ENCODE measurements around the gene VPS13A.
"Not testable (repeated sequence)": the region's sequence is repeated elsewhere in the genome, so short reads cannot be mapped to it uniquely, and the experiment has no call there.

The VPS13A gene

DNA sequence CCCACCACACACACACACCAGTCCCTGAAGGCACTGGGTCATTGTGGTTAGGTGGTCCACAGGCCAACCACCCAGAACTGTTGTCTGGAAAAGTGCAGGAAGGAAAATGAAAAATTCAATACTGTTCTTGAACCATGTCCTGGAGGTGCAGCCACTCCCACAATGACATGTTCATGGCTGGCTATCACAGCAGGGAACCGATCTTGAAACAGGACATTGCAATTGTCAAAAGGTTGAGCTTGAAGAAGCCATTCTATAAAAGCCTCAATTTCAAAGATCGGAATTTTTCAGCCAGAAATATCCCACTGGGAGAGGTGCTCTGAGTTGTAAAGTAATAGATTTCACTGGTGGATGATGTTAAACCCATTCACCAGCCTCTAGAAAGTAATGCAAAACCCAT, 252.6 kb downstream of the VPS13A start:
- no peak for DNase-seq

DNA sequence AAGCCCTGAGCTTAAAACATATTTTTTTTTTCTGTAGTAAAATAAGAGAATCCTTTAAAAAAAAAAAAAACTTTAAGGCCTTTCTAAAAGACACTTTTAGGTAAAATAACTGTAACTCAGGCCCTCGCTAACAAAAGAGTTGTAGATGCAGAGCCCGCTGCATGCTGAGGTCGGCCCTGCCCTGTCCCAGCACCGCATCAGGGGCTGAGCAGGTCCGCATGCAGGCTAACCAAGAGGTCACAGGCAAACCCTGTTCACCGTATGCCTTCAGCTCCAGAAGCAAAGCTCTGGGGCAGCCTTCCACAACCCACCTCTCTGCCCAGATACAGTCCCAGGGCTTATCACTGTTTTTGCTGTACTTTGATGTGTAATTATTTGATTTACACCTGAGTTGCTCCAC, 254.7 kb downstream of the VPS13A start:
- DNase-seq, result no peak

DNA sequence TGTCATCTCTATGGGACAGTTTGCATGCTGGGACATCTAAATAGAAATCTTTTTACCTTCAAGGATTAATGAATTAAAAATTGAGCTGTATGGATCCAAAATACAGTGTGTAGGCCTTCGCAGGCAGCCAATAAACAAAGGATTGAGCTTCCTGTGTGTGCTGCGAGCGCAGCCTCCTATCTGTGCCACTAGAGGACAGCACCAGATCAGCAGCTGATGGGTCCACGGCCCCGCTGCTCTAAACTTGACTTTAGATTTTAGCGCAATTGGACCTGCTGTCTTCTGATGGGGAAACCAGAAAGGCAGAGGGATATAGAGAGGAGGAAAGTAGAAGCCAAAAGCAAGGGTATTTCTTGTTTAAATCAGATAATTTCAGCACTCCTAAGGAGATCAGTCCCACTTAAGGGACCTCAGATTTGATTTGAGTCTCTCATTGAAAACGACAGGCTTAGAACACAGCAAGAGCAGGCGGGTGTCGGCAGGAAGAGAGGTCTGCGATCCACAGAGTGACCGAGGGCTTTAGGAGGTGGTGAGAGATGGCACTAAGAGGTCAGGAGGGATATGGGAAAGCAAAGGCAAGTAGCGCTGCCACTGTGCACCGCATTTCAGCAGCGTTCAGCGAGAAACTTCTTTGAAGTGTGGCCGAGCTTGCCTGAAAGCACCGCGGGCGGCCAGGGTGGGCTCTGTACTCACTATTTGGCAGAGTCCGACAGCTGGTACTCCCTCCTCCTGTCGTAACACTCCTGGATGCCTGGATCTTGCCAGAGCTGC, 256.5 kb downstream of the VPS13A start:
- peak; percentile 3 for DNase-seq

DNA sequence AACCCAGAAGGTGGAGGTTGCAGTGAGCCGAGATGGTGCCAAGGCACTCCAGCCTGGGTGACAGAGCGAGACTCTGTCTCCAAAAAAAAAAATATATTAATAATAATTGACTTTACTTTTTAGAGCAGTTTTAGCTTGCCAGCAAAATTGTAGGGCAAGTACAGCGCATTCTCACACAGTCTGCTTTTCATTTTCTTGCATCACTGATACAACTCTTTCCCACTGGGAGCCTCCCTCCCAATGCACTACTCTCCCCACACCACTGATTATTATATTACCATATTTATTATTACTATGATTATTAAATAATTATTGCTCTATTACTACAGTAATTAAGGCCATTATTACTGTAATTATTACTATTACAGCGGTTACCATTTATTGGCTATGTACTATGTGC, 257.9 kb downstream of the VPS13A start:
- DNase-seq, result no peak

DNA sequence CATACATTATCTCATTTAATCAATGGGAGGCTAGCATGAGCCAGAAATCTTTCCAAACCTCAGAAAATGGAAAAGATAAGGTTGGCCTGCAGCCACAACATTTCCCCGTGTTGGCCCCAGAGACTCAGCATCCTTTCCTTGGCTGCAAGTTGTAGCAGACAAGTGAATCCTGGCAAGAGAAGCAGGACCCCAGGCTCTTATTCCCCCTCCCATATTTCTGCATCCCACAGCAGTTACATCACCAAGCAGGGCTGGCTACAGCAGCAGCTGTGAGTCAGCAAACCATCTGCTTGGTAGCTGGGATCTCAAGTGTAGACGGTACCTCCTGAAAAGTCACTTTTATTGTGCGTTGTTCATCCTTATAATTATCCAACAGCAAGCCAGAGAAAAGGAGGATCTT, 258.4 kb downstream of the VPS13A start:
- no peak for DNase-seq

DNA sequence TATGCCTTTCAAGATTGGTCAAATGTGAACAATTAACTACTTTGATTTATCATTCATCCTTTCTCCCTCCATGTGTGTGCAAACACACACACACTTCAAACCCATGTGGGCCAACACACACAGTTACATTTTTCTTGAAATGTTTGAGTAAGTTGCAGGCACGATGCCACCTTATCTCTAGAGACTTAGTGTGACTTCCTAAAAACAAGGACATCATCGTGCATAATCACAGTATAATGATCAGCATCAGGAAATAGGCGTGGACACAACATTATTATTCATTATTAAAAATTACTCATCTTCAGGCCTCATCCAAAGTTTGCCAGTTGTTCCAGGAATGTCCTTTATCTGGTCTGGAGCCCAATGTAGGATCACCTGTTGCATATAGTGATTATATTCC, 261.3 kb downstream of the VPS13A start:
- no peak for DNase-seq

DNA sequence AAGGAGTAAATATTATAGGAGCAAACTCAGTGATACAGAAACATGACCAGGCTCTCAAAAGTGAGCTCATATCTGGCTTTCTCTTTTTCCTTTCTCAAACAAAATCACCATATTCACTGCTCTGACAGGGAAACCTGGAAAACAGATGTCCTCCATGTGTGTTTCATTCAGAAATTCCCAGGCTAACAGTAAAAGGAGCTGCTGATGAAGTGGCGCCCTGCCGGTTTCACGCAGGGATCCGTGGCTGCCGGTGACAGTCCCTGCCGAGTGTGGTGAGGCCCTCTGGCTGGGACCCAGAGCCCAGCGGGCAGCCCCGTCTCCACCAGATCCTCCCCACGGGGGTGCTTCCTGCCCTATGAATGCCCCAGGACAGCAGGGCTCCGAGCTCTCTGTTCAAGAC, 262.7 kb downstream of the VPS13A start:
- no peak for DNase-seq

DNA sequence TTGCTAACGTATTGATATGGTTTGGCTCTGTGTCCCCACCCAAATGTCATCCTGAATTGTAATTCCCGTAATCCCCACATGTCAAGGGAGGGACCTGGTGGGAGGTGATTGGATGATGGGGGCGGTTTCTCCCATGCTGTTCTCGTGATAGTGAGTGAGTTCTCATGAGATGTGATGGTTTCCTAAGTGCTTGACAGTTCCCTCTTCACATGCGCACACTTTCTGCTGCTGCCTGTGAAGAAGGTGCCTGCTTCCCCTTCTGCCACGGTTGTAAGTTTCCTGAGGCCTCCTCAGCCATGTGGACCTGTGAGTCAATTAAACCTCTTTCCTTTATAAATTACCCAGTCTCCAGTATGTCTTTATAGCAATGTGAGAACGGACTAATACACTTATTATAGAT, 263.8 kb downstream of the VPS13A start:
- not testable (repeated sequence) for DNase-seq

DNA sequence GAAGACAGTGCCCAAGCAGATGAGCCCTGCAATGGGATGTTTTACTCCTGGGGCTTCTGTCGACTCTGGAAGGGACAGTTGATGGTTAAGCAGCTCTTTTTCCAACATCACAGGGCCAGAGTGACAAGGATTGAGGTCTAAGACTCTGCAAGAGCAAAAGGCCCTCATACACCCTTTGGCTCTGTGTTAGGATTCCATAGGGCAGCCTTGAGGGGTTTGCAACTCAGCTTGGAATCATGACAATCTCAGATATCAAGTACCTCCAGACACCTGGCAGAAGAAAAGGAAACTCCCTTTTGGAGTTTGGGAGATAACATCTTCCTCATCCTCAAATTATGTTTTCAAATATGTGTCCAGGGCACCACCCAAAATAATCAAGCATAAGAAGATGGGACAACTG, 265.1 kb downstream of the VPS13A start:
- no peak for DNase-seq

DNA sequence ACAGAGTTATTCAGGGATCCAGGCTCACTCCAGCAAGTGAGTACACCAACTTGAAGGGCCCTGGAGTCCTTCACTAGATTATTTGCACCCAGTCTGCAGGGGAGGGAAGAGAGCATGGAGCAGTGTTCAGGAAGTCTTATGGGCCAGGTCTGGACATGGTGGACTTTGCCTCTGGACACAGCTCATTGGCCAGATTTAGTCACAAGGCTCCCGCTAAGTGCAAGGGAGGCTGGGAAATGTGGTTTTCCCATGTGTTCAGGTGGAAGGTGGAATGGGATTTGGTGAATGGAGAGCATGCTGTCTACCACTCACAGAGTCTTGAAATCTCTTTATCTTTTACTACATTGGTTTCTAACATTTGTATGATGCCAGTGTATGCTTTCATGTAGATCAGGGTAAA, 270.3 kb downstream of the VPS13A start:
- no peak for DNase-seq

DNA sequence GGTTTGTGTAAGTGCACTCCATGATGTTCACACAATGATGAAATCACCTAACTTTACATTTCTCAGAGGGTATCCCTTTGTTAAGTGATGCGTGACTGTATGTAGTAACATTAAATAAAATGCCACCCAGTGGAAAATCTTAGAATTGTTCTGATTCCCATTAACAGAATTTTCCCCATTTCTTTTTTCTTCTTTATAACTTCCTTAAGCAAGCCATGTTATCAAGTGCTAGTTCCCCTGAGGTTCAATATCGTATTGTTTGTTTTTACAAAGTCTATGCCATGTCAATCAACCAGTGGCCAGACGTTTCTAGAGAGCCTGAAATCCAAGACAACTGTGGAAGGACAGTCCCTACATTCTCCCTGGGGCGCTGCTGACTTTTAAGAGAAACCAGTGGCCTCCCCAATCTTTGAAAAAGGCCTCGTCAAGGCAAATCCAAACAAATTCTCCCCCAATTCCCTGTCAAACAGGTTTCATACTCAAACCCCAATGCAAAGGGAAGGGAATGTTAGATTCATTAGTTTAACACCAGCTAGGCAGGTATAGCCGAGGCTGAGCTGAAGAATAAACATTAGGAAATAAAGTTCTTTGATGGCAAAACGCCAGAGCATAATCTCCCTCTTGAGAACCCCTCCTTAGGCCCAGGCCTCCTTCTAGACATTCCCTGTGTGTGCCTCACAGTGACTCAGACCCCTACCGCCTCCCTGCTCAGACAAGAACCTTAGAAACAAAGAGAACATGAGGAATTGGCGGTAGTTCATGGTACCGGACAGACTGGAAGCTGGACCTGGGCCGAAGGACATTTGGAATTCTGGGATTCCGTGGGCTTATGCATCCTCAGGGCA, 272.1 kb downstream of the VPS13A start:
- no peak for DNase-seq

DNA sequence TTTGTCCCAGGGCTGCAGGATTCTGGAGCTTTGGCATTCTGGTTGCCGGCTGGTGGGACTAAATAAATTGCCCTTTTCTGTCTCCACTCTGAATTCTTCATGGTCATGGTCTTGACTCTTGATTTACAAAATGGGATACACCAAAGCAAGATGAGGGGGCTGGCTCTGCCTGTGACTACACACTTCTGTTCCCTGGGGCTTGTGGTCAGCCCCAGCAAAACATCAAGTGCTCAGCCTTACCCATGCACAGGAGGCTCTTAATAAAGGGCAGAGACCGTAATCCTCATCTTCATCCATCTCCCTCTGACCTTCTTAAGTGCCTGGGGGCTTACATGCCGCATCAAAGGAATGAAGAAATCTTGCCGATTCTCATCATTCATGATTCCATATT, 272.7 kb downstream of the VPS13A start:
- DNase-seq, result no peak

DNA sequence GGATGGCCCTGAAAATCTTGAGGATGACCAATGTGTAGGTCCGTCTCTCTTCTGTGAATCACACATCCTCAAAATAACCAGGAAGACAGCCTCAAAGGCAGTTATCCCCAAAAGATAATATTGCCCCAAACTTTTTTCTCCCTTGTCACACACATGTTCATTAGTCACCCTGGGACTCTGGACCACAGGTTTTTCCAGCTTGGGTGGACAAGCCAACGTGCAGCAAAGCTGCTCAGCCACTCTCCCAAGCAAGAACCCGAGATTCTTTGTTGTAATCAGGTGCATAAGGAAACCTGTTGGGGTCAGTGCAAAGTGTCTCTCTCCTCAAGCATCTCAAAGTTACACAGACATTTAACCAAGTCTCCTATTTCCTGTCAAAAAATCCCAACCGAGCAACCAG, 274.2 kb downstream of the VPS13A start:
- no peak for DNase-seq

DNA sequence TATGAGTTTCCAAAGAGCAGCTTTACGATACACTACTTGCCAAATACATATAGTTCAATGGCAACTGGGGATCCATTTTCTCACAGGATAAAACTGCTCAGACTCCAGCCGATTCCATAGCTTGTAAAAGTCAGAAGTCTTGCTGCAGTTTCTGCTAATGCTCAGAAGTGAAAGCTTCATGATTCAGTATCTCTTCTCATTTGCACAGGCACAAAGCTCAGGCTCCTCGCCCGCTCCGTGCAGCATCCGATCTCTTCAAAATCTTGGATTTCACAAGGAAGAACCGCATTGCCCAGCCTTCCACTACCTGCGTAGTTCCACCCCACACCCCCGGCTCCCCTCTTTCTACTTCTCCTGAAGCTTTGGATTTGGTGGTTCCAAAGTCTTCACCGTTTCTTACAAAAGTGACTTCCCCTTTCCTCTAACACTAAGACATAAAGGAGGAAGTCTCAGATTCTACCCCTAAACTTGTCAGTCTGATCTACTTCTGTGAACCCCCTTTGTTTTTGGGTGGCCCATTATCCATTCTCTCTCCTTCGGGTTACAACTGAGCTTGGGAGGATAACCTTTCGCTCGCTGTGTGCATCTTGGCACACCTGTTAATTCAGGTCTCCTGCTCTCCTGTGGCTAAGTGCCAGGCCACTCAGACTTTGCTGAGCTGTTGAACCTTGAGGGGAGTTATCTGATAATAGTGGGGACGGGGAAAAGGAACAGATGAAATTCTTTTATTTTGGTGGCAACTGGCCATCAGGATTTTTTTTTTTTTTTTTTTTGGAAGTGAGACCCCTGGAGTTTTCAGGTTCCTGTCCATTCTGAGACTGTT, 276.7 kb downstream of the VPS13A start:
- no peak for DNase-seq

DNA sequence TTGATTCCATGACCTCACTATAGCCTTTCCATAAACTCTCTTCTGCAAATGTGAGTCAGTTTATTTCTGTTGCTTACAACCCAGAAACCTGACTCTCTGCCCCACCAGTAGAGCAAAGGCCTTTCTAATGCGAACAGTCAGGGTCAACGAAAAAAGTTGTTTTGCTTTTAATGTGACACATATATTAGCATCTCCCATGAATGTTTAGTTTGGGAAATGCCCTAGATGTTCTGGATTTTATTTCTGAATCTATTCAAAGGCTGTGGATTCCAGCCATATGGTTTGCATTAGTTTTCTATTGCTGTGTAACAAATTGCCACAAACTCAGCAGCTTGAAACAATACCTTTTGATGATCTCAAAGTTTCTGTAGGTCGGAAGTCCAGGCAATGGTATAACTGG, 277.3 kb downstream of the VPS13A start:
- no peak for DNase-seq

DNA sequence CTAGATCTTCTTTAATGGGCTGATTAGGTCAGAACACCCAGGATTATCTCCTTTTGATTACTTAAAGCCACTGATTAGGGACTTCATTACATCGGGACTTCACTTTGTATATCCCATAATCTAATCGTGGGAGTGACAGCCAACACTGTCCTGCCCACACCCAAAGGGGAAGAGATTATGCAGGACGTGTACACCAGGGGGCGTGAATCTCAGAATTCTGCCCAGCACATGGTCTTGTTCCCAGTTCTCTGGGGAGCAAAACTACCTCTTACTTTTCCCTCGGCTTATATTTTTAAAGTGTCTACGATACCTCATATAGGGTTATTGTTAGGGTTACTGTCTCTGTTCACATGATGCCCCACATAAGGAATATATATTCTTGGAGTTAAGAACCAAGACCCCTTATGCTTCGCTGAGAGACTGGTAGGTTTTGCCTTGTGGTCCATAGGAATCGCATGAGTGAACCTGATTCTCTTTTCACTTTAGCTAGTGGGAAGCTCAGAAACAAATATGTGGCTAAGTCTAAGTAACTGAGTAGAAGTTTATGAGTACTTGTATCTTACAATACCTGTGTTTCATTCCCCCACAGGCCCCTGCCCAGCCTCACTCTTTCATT, 278.1 kb downstream of the VPS13A start:
- no peak for DNase-seq

DNA sequence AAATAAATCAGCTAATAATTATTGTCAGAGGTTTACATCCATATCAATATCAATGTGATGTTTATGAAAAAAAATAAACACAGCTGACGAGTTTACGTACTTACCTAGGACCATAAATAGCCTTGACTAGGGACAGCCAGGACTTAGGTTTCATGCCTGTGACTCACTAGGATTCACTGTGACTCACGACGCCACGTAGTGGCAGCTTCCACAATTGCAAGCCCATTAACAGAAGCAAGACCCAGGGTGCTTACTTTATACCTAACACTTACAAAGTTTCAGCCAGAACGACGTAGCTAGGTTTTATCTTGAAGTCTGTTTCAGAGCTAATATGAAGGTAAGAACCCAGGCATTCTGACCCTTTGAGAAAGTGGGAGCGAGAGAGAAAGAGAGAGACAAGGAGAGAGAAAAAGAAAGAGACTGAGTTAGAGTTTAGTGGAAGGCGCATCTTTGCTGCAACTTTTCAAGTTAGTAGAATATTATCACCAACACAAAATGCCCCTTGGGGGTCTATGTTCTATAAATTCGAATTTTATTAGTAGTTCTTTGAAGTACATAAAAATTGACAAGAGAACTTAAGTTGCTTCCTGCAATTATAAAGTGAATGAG, 279.6 kb downstream of the VPS13A start:
- no peak for DNase-seq

DNA sequence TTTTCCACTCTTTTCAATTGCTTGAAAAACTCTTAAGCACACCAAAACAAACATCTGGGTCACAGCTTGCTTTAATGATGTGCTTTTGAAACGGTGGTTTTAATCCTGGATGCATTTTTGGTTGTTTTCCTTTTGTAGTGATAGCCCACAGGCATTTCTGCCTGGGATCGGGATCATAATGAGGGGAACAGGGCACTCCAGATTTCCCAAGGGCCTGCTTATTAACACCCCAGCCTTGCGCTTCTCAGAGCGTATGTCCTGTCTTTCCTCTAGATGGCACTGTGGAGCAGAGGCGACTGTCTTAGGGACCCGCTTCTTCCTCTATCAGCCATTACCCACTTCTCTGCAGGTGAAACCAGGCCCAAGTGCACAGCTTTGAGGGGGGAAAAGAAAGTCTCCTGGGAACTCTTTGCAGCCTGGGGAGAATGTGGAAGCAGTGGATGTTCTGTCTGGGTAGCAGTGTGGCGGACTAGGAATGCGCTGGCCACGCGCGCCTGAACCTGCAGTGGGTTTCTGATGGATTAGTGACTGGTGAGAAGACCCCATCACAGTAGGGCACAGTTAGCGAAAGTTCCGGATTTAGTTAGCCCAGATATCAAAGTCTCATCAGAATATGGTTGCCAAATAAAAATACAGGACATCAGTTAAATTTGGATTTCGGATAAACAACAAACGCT, 280.7 kb downstream of the VPS13A start:
- DNase-seq, result peak; percentile 32

DNA sequence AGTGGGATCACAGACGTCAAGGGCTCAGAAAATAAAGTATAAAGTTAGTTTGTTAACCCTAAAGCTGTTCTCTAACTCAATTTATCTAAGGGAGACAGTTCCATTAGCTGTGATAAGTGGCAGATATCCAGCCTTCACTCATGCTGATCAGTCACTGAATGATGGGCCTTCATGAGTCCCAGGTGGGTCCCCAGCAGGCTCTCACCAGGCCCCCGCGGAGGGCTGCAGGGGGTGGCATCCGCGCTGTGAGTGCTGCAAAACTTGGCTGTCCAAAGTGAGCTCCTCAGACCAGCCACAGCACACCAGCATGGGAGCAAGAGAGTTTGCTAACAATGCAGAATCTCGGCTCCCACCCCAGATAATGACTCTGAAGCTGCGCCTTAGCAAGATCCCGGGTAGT, 283.6 kb downstream of the VPS13A start:
- DNase-seq, result no peak

DNA sequence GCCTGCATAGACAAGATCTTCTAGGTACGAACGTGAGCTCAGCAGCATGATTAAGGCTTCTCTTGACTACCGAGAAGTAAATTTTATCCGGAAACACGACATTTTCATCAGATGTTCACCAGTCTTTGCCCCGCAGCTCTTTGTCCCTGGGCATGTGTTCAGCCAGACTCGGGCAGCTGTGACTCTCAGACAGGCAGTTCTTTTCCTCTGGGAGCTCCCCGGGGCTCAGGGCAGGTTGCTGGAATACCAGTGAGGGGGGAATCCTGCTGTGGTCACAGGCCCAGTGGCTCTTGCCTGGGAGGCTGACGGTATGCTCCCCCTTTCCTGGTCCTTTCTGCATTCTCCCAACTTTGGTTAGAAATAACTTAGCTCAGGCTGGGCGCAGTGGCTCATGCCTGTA, 284.7 kb downstream of the VPS13A start:
- DNase-seq, result no peak

DNA sequence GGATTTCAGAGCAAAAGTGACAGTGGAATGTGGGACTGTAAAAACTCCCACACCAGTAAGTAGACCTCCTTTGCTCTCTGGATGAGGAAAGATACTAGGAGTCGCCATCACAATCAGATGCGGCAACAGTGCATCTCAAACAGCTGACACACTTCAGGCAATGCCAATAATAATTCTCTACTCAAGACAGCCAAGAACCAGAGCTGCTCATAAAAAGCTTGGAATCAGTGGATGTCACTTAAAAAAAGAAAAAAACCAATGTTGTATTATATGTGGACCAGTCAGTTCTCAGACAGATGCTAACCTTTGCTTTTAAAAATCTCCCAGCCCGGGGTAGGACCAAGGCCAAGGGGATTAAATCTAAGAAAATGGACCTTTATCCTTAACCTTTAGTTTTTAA, 285.8 kb downstream of the VPS13A start:
- no peak for DNase-seq

DNA sequence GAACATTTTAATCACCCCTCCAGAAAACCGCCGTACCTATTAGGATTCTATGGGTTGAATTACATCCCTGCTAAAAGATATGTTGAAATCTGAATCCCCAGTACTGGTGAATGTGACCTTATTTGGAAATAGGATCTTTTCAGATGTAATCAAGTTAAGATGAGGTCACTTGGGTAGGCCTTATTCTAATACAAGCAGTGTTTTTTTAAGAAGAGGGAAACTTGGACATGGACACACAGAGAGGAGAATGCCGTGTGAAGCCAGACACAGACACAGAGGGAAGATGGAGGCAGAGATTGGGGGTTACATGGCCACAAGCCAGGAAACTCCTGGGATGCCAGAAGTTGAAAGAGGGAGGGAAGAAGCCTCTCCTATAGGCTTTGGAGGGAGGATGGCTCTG, 287.3 kb downstream of the VPS13A start:
- no peak for DNase-seq
